GM19035 (cell line): Measurements from ENCODE around the gene UNK.
"Not testable (repeated sequence)": the region's sequence is repeated elsewhere in the genome, so short reads cannot be mapped to it uniquely, and the experiment has no call there.

Source experiments
- ATAC-seq: cut with Tn5 transposase; IDR thresholded peaks from one replicate; pipeline ENCODE4 v1.9.1; 2021; ENCODE audit not compliant: unreplicated experiment

The UNK gene

DNA sequence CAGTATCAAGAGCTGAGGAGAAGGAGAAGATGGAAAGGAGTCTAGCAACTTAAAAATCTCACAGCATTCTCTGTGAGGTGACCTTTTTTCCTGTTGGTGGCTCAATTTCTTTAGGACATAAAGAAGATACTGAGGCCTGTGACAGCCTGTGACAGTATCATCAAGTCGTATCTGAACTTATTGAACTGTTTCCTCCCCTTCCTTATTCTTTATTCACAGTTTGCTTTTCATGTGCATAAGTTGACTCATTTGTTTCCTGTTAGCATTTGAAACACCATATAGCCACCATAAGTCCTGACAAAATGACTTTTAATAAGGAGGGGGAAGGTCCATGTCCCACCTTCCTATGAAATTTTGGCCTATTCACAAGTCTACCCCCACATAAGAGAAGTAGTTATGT lies 8.9 kb downstream of the UNK start:
- no peak for ATAC-seq

DNA sequence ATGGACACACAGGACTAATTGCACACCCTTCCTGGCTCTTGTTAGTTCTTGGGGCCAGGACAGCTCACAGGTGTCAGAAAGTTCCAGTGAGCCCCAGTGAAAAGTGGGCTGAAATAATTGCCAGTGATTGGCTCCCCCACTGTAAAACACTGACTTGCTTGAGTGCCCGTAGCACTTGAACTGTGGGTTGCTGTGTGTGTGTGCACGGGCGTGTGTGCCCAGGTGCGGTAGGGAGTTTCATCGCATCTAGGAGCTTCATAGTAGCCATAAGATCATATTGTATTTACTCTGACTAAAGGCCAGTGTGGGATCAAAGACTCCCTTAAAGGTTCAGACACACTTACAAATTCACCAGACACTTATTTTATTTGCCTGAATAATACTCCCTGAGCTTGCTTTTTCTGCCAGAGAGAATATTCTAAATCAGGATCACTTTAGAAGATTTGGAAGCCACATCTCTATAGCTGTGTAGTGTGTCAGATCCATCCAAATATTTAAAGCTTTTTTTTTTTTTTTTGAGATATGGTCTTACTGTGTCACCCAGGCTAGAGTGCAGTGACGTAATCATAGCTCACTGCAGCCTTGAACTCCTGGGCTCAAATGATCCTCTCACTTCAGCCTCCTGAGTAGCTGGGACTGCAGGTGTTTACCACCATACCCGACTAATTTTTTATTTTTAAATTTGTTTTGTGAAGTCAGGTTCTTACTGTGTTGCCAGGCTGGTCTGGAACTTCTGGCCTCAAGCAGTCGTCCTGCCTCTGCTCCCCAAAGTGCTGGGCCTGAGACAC lies 11.4 kb downstream of the UNK start:
- no peak for ATAC-seq

DNA sequence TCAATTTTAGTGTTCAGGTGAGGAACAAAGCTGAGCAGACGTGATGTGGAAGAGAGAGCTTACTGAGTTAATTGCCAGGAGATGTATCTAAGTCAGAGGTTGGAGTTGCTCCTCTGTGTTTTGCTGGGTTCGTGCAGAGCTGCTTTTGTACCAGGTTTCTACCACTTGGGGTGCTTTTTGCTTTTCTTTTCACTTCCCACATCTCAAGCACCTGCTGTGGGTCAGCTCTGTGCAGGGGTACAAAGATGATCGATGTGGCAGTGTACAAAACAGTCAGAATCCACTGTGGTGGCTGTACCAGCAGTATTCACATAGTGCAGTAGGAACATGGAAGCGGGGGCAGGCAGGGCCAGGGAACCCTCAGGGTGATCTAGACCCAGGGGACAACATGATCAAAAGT lies 14.8 kb downstream of the UNK start:
- no peak for ATAC-seq

DNA sequence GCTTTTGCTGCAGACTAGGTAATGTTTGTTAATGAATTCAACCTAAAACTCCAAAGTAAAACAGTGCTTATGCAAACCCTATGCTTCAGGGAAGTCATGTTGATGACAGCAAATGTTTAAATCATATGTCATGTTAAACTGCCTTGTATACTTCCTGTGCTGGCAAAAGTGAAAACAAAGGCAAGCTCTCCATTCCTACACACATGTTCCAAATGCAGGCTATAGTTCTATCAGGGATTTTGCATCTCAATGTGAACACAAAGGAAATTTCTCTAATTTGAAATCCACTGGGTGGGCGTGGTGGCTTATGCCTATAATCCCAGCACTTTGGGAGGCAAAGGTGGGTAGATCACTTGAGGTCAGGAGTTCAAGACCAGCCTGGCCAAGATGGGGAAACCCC lies 19.3 kb downstream of the UNK start:
- no peak for ATAC-seq

DNA sequence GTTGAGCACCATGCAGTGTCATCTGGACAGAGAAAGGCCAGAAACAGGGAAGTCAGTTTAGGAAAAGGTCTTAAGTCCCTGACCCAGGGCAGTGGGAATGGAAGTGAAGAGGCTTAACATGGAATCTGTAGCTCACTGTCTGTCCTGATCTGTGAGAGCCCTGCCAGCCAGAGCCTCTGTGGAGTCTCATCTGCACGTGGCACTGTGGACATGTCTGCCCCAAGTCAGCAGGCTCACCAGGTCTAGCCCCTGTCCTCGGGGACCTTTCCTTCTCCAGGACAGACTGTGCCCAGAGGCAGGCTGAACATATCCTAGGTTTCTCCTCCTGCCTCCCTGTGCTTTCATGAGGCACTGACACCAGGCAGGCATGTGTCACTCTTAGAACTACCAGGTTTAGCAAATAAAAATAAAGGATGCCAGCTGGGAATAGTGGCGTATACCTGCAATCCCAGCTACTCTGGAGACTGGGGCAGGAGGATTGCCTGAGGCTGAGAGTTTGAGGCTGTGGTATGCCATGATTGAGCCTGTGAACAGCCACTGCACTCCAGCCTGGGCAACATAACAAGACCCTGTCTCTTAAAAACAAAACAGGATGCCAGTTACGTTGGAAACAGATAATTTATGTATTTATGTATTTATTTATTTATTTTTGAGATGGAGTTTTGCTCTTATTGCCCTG lies 22.4 kb downstream of the UNK start:
- no peak for ATAC-seq

DNA sequence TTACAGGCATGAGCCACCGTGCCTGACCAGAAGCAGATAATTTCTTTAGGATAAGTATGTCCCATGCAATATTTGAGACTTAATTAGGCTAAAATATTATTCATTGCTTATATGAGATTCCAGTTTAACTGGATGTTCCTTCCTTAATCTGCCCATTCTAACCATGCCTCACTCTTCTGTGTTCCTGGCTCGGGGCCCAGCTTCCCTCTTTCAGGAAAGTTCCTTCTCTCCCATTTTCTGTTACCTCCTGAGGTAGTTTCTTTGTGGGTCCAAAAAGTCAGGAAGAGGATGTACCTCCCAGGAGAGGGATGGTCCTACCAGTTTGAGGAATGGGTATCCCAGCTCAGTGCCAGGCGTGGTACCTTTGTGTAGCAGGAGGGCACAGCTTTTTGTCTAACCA lies 23.3 kb downstream of the UNK start:
- ATAC-seq = no peak

DNA sequence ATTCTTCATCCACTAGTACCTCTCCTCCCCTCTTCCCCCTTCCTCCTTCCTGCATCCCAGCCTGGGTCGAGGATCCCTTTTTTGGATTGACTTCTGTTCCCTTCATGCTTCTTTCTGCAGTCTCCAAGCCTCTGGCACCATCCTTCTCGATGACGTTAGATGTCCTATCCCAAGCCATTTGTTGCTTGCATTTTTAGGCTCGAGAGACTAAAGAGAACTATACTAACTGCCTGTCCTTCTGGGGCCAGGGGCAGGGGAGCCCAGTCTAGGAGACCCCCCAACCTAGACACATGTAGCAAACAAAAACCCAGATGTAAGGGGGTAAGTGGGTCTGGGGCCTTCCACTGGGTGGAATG lies 23.9 kb downstream of the UNK start:
- no peak for ATAC-seq

DNA sequence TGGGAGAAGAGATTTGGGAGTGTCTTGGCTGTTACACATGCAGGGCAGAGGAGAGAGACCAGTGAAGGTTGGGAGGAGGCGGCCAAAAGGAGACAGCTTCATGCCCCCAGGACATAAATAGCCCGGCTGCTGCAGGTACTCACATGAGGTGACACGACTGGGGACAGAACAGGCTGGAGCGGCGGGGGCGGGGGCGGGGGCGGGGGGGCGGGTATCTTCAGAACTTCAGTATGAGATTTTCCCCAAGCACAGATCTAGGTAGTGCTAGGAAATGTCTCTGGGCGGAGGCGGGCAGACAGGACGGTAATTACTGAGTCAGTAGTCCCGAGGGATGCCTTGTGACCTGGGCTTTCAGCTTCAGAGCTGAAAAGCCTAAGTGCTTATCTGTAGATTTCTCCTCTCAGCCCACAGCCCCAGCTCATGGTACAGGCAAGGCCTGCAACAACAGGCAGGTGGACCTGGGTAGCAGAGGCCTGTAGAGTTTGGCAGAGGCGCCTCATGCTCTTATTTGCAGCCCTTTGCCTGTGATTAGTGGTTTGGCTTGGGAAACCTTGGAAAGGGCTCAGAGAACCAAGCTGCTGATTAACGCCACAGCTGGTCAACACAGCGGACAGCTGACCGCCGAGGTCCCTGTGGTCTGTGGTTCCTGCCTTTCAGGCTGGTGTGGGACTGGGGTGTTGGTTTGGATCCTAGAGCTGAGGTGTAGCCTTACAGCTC lies 24.5 kb downstream of the UNK start:
- no peak for ATAC-seq

DNA sequence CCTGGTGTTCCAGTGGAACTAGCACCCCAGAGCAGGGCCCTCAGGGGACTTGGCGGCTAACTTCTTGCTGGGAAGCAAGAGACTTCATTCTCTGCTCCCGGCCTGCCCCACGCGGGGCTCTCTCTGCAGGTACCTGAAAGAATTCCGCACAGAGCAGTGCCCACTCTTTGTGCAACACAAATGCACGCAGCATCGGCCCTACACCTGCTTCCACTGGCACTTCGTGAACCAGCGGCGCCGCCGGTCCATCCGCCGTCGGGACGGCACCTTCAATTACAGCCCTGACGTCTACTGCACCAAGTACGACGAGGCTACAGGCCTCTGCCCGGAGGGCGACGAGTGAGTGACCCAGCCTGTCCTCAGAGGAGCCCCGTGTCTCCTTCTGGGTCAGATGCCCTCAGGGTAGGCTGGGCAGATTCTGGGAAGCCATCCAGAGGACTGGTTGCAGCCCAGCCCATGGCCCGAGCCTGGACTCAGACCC lies 25.1 kb downstream of the UNK start:
- no peak for ATAC-seq

DNA sequence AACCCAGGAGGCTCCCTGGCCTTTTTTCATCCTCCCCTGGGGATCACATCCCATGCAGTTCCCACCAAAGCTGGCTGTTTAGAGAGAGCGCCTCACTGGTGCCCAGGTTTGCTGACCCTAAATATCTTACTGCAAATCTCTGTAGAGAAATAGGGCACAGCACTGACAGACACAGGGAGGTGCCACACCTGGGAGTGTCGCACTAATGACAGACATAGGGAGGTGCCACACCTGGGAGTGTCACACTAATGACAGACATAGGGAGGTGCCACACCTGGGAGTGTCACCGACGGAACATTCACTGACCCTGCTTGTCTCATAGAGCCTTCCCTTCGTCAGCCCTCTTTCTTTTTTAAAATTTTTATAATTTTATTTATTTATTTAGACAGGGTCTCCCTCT lies 25.6 kb downstream of the UNK start:
- ATAC-seq = no peak

DNA sequence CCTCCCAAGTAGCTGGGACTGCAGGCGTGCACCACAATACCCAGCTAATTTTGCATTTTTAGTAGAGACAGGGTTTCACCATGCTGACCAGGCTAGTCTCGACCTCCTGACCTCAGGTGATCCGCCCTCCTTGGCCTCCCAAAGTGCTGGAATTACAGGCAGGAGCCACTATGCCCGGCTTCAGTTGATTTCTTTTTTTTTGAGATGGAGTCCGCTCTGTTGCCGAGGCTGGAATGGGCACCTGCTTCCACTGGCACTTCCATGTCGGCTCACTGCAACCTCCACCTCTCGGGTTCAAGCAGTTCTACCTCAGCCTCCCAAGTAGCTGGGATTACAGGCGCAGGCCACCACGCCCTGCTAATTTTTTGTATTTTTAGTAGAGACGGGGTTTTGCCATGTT lies 26.1 kb downstream of the UNK start:
- not testable (repeated sequence) for ATAC-seq

DNA sequence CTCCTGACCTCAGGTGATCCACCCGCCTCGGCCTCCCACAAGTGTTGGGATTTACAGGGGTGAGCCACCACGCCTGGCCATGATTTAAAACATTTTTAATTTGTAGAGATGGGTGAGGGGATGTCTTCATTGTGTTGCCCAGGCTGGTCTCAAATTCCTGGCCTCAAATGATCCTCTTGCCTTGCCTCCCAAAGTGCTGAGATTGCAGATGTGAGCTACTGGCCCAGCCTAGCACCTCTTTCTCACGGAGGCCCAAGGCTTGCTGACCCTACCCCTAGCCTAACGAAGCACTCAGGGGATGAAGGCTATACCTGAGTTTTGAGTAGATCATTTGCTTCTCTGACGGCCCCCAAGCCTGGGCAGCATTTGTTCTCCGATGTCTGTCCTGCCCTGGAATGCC lies 26.6 kb downstream of the UNK start:
- ATAC-seq = no peak

DNA sequence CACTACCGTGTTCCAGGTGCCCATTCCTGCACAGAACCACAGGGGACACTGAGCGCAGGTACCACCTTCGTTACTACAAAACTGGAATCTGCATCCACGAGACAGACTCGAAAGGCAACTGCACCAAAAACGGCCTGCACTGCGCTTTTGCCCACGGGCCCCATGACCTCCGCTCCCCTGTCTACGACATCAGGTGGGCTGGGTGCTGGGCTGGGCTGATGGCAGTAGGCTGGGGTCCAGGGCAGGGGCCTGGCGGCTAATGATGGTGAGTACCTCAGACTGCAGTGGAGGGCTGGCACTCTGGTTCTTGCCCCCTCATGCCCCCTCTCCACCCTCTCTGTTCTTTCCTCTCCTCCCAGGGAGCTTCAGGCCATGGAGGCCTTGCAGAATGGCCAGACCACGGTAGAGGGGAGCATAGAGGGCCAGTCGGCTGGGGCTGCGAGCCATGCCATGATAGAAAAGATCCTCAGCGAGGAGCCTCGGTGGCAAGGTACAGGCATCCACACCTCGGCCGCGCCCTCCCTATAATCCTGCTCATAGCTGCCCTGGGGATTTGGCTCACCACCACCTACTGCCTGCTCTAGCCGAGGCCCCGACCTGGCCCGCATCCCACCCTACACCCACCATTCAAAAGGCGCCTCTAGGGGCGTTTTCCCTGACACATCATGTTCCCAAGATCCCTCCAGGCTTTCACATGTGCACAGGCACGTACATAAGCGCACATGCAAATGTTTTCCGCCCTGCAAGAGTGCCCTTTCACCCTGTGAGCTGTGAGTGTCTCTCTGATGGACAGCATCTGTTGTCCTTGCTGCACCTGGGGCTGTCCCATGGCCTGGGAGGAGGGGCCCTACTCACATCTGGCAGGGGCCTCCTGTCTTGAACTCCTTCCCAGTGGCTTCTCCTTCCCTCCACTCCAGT lies 27.7 kb downstream of the UNK start:
- no peak for ATAC-seq

DNA sequence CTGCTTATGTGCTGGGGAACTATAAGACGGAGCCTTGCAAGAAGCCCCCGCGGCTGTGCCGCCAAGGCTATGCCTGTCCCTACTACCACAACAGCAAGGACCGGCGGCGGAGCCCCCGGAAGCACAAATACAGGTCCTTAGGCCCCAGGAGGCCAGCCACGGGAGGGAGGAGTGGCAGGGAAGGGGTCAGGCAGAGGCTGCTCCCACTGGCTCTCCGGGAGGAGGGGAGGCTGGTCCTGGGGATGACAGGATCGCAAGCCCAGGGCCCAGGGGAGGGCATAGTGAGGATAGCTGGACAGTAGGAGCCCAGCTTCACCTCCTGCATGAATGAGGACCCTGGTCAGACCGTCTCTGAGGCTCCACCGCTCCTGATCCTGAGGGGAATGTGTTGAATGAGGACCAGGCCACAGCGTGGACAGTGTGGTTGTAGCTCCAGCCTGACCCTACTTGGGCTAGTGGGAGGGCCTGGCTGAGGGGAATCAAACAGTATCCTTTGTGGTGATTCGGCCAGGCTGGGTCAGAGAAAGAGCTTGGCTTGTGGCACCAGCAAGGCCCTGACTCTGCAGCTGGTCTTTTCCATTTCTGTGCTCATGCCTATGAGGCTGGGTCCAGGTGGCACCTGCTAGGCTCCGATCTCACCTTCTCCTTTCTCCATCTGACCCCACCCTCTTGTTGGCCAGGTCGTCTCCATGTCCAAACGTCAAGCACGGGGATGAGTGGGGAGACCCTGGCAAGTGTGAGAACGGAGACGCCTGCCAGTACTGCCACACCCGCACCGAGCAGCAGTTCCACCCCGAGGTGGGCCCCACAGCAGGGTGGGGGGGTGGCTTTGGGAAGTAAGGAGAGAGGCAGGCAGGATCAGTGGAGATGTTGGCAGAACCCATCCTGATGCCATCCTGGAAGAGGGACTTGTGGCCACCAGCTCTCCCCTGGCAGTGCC lies 28.7 kb downstream of the UNK start:
- ATAC-seq = no peak

DNA sequence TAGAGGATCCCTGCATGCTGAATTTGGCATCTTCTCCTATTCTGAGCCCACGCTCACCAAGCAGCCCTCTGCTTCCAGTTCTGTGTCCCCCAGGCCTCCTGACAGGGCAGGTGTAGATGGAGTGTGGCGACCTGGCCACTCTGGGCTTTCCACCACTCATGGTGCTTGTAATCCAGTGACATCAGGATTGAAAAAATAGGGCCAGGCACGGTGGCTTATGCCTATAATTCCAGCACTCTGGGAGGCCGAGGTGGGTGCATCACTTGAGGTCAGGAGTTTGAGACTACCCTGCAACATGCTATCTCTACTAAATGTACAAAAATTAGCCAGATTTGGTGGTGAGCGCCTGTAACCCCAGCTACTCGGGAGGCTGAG lies 29.4 kb downstream of the UNK start:
- no peak for ATAC-seq

DNA sequence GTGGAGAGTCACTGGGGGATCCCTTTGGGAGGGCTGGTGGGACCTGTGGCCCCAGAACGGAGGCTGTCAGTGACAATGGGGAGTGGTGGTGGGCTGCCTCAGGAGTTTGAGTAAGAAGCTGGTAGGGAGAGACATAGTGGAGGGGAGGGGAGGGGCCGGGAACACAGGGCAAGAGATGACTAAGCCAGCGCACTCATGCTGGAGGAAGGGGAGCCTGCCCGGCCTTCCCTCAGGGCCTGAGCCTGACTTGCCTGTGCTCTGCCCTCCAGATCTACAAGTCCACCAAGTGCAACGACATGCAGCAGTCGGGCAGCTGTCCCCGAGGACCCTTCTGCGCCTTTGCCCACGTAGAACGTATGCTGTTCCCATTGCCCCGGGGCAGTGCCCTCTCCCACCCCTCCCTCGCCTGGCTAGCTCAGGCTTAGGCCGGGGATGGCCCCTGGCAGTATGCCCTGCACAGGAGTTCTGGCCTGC lies 30.3 kb downstream of the UNK start:
- no peak for ATAC-seq

DNA sequence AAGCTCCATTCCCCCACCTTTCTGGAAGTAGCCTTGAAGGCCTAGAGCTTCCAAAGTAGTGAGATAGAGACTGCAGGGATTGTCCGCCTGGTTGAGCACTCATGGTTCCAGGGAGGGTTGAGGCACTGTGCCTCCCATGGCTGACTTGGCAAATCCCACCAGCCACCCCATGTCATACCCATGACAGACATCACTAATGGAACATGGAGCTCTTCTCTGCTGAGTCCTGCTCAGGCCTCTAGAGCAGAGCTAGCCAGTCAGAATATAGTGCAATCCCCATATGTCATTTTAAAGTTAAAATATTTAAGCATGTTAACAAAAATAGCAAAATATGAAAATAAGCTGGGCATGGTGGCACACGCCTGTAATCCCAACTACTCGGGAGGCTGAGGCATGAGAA lies 30.8 kb downstream of the UNK start:
- no peak for ATAC-seq

DNA sequence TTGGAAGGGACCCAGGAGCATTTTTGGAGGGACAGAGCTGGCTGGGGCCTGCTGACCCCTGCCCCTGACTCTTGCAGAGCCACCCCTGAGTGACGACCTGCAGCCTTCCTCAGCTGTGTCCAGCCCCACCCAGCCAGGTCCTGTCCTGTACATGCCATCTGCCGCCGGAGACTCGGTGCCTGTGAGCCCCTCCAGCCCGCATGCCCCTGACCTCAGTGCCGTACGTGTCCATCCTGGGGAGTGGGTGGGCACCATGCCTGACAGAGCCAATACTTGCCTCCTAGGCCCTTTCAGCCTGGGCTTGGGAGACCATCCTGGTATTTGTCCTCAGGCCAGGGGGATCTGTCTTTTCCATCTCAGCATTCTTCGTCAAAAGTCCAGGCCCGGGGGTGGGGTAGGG lies 32.1 kb downstream of the UNK start:
- no peak for ATAC-seq

DNA sequence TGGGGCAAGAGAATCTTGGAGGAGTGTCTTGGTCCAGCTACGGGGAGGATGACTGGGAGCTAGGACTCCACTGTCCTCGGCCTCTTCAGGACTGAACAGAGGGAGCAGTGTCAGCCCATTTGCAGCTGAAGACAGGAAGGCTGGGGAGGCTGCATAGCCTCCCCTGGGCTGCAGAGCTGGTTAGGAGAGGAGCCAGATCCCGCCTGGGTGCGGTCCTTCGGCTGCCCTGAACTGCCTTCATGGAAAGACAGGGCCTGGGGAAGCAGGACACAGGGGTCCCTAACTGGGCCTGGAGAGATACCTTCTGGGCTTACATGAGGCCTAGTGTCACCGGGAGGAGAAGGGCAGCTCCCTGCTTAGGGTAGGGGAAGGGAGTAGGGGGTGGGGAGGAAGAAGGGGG lies 33.0 kb downstream of the UNK start:
- ATAC-seq = no peak

DNA sequence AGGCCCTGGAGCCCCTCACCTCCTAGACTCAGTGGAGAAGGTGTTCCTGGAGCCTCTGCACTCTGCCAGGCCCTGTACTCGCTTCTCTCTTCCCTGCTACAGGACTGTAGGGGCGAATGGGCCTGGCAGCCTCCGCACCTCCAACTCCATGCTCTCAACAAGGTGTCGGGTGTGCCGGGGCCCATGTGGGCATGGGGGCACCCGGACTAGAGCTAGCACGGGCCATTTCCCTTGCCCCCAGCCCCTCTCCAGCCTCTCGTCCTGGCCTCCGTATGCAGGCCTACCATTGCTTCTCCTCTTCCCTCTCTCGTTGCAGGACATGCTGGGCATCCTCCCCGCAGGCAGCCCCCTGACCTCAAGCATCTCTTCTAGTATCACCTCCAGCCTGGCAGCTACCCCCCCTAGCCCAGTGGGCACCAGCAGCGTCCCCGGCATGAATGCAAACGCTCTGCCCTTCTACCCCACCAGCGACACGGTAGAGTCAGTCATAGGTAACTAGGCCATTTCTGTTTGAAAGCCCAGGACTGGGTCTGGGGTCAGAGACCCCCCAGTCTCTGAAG lies 33.8 kb downstream of the UNK start:
- ATAC-seq = no peak
